ENCODE measurements around the gene CDH26.

The CDH26 gene

DNA sequence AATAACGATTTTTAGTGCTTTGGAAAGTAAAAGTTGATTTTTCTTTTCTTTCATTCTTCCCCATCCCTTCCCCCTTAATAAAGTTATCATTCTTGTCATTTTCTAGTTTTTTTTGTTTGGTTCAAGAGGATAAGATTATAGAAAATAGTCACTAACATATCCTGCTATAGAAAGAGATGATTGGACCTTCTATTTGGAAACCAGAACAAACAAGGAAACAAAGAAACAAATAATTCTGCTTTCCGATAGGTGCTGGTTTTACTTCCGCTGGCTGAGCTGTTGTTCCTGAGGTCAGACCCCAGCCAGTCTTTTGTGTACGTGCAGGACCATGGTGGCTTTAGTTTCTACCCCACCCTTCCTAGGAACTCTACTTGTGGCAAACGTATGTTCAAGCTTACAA is at the start of gene CDH26:
Gene CDH26 (plus strand): TSS at position 301 of the 400 bp plus-strand sequence. CDS start 304 bp downstream, outside the sequence.
- no peak for DNase-seq

GRCh38 chr20:59908855-59909254 is 49.4 kb upstream of the CDH26 start:
- DNase-seq: no peak

- DNase-seq: no peak
Measured at GRCh38 chr20:59911041-59911440, 47.2 kb upstream of the CDH26 start.

DNA sequence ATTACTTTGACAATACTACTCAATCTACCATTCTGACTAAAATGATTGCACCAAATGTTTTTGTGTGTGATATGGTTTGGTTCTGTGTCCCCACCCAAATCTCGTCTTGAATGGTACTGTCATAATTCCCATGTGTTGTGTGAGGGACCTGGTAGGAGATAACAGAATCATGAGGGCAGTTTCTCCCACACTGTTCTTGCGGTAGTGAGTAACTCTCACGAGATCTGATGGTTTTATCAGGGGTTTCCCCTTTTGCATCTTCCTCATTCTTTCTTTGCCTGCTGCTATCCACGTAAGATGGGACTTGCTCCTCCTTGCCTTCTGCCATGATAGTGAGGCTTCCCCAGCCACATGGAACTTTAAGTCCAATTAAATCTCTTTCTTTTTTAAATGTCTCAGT is 45.6 kb upstream of the CDH26 start:
- DNase-seq: no peak

- DNase-seq: no peak
Measured at GRCh38 chr20:59920944-59921343, 37.3 kb upstream of the CDH26 start.

DNA sequence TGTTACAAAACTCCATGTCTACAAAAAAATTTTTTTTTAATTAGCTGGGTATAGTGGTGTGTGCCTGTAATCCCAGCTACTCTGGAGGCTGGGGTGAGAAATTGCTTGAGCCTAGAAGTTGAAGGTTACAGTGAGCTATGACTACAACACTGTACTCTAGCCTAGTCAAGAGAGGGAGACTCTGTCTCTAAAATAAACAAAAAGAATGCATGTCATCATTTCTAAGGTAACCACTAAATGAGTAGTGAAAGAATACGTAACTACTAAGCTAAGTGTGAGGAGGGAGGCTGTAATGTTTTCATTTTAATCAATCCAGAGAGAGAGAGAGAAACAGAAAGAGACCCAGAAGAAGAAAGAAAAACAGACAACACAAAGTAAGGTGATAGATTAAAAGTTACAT is 34.7 kb upstream of the CDH26 start:
- DNase-seq: no peak

GRCh38 chr20:59925359-59925758 is 32.9 kb upstream of the CDH26 start:
- no peak for DNase-seq

DNA sequence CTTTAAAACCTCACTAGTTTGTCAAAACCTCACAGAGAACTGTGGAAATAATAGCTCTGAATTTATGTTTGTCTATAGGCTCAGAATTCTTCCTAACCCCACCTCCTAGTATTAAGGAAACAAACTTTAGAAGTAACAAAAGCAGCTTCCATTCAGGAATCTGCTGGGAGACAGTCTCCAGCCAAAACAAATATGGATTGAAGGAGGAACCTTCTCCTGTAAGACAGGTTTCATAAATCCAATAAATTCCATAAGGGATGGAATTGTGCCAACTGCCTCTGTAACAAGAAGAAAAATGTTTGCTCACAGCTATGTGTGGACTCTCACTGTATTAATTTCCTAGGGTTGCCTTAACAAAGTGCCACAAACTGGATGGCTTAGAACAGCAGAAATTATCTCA is 32.3 kb upstream of the CDH26 start:
- DNase-seq: no peak

- no peak for DNase-seq
Measured at GRCh38 chr20:59931511-59932312, 26.5 kb upstream of the CDH26 start.

GRCh38 chr20:59932616-59933295 is 25.5 kb upstream of the CDH26 start:
- DNase-seq: no peak

DNA sequence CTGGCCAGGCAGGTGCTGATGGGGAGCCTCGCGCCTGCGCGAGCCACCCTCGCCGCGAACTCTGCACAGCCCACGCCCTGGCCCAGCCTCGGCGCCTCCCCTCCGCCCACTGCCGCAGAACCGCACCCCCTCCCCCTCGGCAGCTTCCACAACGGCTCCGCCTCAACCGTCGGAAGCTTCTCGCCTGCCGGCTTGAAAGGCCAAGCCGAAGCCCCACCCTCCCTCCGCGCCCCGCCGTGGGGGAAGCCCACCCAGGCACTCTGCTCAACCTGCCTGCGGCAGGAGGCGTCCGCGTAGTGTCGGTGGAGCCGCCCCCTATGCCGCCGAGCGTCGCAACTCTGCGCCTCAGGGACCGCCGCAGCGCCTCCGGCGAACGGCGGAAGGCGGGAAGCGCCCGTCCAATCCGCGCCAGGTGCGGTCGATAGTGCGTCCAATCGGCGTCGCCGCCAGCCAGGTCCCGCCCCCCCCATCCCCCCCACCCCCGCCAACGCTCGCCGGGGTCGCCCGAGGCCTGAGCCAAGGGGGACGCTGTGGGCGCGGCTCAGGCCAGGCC is 24.9 kb upstream of the CDH26 start, which contains the start of gene SYCP2:
Gene SYCP2 (minus strand): TSS at position 342 of the 553 bp plus-strand sequence. CDS start 11,224 bp downstream, outside the sequence.
- DNase-seq: no peak

DNA sequence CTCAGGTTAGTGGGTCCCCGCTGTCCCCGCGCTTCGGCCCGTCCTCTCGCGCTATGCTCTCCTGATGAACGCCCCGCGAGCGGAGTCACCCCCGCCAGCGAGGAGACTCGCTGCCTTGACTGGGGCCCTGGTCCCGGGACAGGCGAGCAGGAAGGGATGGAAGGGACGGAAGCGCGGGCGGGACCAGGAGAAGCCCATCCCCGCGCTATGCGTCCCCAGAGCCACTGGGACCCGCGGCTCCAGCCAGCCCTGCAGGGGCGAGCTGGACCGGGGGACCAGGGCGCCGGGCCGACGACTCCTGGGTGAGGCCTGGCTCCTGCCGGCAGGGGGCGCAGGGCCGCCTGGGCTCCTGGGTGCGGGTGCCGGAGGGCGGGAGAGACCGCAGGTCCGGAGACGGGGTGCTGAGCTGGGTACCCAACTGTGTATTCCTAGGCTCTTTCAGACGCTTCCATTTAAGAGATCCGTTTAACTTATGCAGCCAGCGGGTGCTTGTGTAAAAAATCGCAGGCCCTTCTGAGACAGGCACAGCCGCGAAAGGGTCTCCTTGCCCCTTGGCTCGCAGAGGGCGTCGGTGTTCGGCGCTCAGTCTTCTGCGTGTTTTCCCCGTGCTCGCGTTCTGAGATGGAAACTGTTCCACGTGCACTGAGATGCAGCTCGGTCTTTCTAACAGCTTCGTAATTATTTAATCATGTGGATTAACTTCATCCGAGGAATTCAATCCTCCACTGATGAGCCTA is 24.2 kb upstream of the CDH26 start:
- peak; percentile 7 for DNase-seq

GRCh38 chr20:59935457-59936185 is 22.6 kb upstream of the CDH26 start:
- DNase-seq: no peak

GRCh38 chr20:59936409-59936808 is 21.8 kb upstream of the CDH26 start:
- DNase-seq: no peak

DNA sequence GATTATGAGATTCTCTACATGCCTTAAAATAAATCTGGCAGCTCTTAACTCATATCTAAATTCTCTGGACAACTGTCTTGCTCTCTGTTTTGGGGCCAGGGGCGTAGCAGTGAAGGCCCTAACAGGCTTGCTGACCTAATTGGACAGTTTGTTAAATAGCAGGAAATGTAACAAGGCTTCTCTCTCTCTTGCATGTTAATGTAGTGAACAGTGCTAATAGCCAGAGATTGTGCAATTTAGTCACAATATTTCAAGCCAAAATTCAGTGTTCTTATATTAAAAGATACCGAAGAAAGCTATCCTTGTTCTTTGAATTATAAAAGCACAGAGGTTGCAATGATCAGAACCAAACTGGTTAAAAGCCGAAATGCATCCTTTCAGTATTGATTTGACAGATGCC is 21.1 kb upstream of the CDH26 start:
- DNase-seq: no peak

- no peak for DNase-seq
Measured at GRCh38 chr20:59938221-59938620, 20.0 kb upstream of the CDH26 start.

- no peak for DNase-seq
Measured at GRCh38 chr20:59938696-59939051, 19.5 kb upstream of the CDH26 start.

DNA sequence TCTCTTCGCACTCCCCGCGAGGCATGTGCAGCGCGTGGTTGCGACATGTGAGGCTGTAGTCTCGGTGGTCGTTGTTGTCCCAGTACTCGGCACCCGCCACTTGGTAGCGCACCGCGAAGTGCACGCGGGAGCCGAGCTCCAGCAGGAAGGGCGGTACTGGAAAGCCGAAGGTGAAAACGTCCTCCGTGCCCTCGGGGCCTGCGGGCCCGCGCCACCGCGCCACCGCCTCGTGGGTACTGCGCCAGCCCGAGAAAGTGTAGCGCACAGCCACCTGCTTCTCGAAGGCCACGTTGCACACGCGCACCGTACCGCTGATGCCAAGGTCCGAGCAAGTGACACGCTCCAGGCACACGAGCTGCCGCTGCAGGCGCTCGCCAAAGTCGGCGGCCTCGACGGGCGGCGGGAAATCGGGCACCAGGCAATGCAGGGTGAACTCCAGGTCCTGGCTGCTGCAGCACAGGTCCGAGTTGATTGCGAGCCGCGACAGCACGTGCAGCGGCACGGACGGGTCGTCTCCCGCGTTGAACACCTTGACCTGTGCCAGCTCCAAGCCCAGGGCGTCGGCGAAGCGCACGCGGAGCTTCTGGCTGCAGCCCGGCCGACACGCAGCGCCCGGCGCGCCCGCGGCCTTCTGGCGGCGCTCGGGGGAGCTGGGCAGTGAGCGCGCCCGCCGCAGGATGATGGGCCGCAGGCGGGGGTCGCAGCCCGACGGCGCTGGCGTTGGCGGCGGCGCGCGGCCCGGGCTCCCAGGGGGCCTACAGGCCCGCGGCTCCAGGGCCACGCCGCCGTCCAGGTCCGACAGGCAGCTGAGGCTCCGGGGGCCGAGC is 19.0 kb upstream of the CDH26 start:
- no peak for DNase-seq

DNA sequence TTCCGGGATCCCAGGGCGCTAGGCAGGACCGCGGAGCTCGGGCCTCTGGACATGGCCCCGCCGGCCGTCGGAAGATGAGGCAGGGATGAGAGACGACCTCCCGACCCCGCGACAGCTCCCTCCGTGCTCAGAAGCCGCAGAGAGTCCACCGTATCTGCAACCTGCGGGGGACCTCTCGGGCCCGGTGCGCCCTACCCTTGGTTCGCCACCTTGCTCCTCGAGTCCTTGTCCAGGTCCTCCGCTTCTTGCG is 18.4 kb upstream of the CDH26 start:
- DNase-seq: no peak

DNA sequence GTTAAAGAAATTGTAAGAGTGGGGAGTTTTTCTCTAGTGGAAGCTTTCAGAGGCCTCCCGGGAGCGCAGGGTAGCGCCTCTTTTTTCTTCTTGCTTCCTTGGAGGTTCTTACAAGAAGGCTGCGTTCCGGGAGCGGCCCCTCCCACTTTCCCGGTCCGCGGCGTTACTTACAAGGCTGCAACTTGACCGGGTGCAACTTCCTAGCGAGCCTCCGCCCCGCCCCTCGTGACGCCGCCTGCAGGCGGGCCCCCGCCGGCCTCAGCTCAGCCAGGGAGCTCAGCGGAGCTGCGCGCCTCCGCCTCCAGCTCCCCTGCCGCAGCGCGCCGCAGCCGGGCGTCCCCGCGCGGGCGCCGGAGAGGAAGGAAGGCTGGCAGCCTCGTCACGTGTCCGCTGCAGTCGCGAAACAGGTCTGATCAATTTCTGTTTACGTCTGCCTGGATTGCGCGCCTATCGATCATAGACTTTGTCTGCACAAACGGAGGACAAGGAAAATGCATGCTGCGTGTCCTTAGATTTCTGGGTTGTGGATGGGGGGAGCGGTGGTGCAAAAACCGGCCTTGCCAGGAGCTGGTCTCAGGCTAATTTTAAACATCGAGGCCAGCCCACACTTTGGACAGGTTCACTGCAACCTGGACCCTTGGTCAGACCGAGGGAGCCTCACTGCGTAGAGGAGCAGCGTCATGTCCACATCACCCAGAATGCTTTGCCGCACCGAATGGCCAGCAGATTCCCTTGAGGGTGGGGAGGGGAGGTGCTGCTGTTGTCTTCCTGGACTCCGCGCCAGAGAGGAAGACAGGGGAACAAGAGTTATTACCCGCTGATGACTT is 17.9 kb upstream of the CDH26 start, which contains the start of the genes FAM217B and PPP1R3D:
Gene FAM217B (plus strand): TSS at position 261 of the 827 bp plus-strand sequence. CDS start 3,555 bp downstream, outside the sequence.
Gene PPP1R3D (minus strand): TSS at position 177 of the 827 bp plus-strand sequence. CDS start 374 bp downstream, outside the sequence.
- peak; percentile 86 for DNase-seq

DNA sequence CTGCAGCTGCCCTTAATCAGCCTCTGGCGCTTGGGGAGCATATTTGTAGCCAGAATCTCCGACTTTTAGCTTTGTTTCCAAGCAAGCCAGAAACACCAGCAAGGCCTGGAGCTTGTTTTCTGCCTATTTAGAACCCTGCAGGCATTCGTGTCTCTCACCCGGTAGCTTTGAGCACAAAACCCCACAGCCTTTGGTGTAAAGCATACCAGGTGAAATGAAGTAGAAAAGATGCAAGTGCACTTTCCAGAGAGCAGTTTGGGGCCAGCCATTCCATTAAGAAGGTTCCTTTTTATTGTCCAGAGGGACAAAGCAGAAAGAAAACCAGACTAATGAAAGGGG is 17.3 kb upstream of the CDH26 start:
- no peak for DNase-seq

All from KG1 (cell line).